ENCODE data around the gene UCMA.

The UCMA gene

GRCh38 chr10:13183625-13184024 lies 50.5 kb downstream of the UCMA start:
- Mint-ChIP-seq H3K9me3 (peaks cover 5% of the 10 kb centered on the region), H3K27me3 (ENCODE audit: low read depth) (no peaks in the 10 kb centered on the region), H3K36me3 (ENCODE audit: low read depth) (peaks cover 65% of the 10 kb centered on the region), H3K27ac (no peak overlapping the region), H3K4me1 (no peaks in the 10 kb centered on the region), H3K4me3 (no peak overlapping the region)
- no peak for TF ChIP-seq CTCF (IDR thresholded peaks at IDR 0.05; ENCODE audit: unreplicated experiment in 3 of 3)

GRCh38 chr10:13182424-13182823 lies 51.8 kb downstream of the UCMA start:
- Mint-ChIP-seq H3K4me1 (no peaks in the 10 kb centered on the region), H3K4me3 (no peak overlapping the region), H3K27me3 (ENCODE audit: low read depth) (no peaks in the 10 kb centered on the region), H3K36me3 (ENCODE audit: low read depth) (peaks cover 69% of the 10 kb centered on the region), H3K27ac (no peak overlapping the region), H3K9me3 (peaks cover 5% of the 10 kb centered on the region)
- no peak for TF ChIP-seq CTCF (IDR thresholded peaks at IDR 0.05; ENCODE audit: unreplicated experiment in 3 of 3)

DNA sequence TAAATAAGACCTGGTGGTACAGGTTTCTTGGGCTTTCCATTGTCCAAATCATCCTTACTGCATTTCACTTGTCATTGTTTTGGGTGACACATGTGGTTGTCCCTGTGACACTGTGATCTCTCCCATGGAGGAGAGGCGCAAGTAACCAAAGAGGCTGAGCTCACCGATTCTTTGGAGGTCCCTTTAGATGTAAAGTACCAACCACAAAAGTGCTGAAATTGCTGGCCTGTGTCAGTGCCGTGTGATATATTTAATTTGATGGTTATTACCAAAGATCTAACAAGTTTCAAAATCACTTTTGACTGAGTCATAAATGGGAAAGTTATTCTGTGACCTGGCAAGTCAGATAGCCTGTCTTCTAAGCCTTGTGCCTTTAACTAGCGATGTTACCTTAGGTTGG lies 53.4 kb downstream of the UCMA start:
- Mint-ChIP-seq H3K4me3 (no peak overlapping the region), H3K36me3 (ENCODE audit: low read depth) (peaks cover 61% of the 10 kb centered on the region), H3K4me1 (no peaks in the 10 kb centered on the region), H3K9me3 (peaks cover 2% of the 10 kb centered on the region), H3K27ac (no peak overlapping the region), H3K27me3 (ENCODE audit: low read depth) (no peaks in the 10 kb centered on the region)
- TF ChIP-seq CTCF (IDR thresholded peaks at IDR 0.05; ENCODE audit: unreplicated experiment in 3 of 3): no peak

DNA sequence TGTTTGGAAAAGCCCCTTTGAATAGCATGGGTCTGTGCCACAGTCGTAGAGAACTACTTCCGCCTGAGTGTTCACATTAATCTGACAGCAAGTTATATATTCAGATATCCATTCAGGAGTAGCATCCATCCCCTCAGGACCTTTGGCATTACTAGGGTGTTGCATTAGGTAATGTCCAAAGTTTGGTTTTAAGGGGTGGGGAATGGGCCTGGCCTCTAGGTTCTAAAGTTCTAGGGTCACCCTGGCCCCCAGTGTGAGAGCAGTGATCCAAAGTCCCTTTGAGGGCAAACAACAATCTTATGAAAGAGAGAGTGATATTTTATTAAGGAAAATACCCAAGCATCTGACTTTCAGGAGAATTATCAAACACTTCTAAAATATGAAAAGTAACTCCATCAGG lies 60.6 kb downstream of the UCMA start:
- Mint-ChIP-seq H3K4me3 (no peak overlapping the region), H3K27me3 (ENCODE audit: low read depth) (no peaks in the 10 kb centered on the region), H3K4me1 (no peaks in the 10 kb centered on the region), H3K9me3 (no peaks in the 10 kb centered on the region), H3K36me3 (ENCODE audit: low read depth) (peaks cover 36% of the 10 kb centered on the region), H3K27ac (no peak overlapping the region)
- no peak for TF ChIP-seq CTCF (IDR thresholded peaks at IDR 0.05; ENCODE audit: unreplicated experiment in 3 of 3)
